HG03521 (cell line): Measurements from ENCODE around the gene RAB33A.
"Not testable (repeated sequence)": the region's sequence is repeated elsewhere in the genome, so short reads cannot be mapped to it uniquely, and the experiment has no call there.

Experiments used
- ATAC-seq: cut with Tn5 transposase; IDR thresholded peaks from one replicate; pipeline ENCODE4 v1.9.1; 2021; ENCODE audit warnings: mild to moderate bottlenecking, moderate library complexity; ENCODE audit not compliant: unreplicated experiment

The RAB33A gene

DNA sequence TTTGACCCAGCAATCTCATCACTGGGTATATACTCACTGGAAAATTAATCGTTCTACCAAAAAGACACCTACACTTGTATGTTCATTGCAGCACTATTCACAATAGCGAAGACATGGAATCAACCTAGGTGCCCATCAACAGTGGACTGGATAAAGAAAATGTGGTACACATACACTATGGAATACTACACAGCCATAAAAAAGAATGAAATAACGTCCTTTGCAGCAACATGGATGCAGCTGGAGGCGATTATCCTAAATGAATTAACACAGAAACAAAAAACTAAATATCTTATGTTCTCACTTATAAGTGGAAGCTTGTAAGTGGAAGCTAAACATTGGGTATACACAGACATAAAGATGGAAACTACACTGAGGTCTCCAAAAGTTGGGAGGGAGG lies 59.4 kb downstream of the RAB33A start:
- not testable (repeated sequence) for ATAC-seq
